Activated naive CD4-positive, alpha-beta T cell treated with anti-CD3 and anti-CD28 coated beads, Interleukin-2, amount 10 ng/mL, durations not matched to agents 7 days and 5 days (primary cell): Measurements from ENCODE around the gene DLEU7.
A peak's percentile ranks its signal among the peaks of the same experiment; 100 is the strongest.

Experiments
- CTCF ChIA-PET: fragments of 350-600 bp; sonication (Branson Sonifier 250); formaldehyde crosslinking; loops from one replicate; lab custom pipeline; 2021; ENCODE audit warnings: antibody characterized with exemption; lab: Charles Lee
- DNase-seq: peaks from one replicate; pipeline ENCODE4 v3.0.0-alpha.2; 2020
- H3K27ac Mint-ChIP-seq: one replicate; pipeline ENCODE4 v1.8.0; 2021; ENCODE audit warnings: mild to moderate bottlenecking, moderate library complexity, mixed read lengths
- H3K27me3 Mint-ChIP-seq: one replicate; pipeline ENCODE4 v1.8.0; 2021; ENCODE audit warnings: mild to moderate bottlenecking, mixed read lengths
- H3K36me3 Mint-ChIP-seq: one replicate; pipeline ENCODE4 v1.8.0; 2021; ENCODE audit warnings: mixed read lengths
- H3K4me1 Mint-ChIP-seq: one replicate; pipeline ENCODE4 v1.8.0; 2021; ENCODE audit warnings: mixed read lengths
- H3K4me3 Mint-ChIP-seq: one replicate; pipeline ENCODE4 v1.8.0; 2021; ENCODE audit warnings: mild to moderate bottlenecking, moderate library complexity, mixed read lengths
- H3K9me3 Mint-ChIP-seq: one replicate; pipeline ENCODE4 v1.8.0; 2021; ENCODE audit warnings: mixed read lengths

The DLEU7 gene

DNA sequence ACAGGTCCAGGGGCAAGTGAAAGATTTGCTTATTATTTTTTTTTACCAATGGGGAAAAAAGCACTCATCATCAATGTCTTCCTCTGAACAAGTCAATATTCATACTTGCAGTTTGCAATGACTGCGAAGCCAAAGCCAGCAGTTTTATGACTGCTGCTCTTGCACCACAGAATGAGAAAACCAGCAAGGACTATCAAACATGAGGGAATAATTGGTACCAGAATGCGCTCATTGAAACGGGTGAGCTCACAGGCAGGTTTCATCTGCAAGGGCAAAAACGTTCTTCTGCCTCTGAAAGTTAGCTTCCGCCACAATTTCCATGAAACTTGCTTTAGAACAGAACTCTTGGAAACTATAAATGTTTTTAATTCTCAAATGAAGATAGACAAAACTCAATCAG is 5.5 kb downstream of the DLEU7 start:
- H3K36me3 Mint-ChIP-seq, result no peaks in the 10 kb centered on the region
- CTCF ChIA-PET, result no interaction called here
- no peaks in the 10 kb centered on the region for H3K4me1 Mint-ChIP-seq
- no peak overlapping the region for H3K4me3 Mint-ChIP-seq
- H3K27ac Mint-ChIP-seq, result no peak overlapping the region
- peaks cover 18% of the 10 kb centered on the region for H3K27me3 Mint-ChIP-seq
- no peak for DNase-seq
- peaks cover 7% of the 10 kb centered on the region for H3K9me3 Mint-ChIP-seq

DNA sequence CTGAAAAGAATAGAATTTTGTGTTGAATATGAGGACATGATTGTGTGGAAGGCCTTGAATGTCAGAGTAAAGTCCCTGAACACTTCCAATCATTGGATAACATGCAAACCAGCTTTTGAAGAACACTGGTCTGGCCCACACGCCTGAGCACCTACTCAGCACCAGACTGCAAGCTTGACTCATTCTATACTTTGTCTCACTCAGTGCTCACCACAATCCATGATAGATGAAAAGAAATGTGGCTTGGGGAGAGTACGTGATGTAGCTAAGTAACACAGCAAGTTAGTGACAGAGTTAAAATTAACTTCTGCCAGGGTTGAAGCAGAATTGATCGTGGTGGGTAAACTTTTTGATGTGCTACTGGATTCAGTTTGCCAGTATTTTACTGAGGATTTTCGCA is 12.0 kb downstream of the DLEU7 start:
- CTCF ChIA-PET, result interaction anchor here (1.1 kb wide), 1 partner anchor 81 kb away, joined by 3 read pairs; no protein-coding TSS in a partner anchor
- Mint-ChIP-seq H3K27me3 (peaks cover 4% of the 10 kb centered on the region), H3K4me1 (peaks cover 3% of the 10 kb centered on the region), H3K4me3 (no peak overlapping the region), H3K27ac (no peak overlapping the region), H3K9me3 (peaks cover 8% of the 10 kb centered on the region), H3K36me3 (no peaks in the 10 kb centered on the region)
- no peak for DNase-seq

DNA sequence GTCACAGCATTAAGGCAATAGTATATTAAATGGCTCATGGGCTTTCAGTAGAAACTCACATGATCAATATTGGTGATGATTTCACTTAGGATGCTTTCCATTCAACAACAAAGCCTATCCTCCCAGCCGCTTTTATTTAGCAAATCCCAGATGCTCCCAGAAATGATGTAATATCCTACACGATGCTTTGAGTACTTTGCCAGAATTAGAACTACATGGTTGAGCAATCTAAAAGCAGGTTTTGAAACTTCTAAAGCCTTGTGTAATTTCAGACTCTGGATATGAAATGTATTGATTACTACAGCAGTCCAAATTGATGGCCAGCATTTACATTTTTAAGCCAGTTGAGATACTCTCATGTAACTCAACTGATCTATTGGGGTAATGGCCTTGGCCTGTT is 13.6 kb downstream of the DLEU7 start:
- Mint-ChIP-seq H3K27me3 (no peaks in the 10 kb centered on the region), H3K27ac (no peak overlapping the region), H3K4me3 (no peak overlapping the region), H3K4me1 (peaks cover 3% of the 10 kb centered on the region), H3K36me3 (no peaks in the 10 kb centered on the region), H3K9me3 (peaks cover 8% of the 10 kb centered on the region)
- CTCF ChIA-PET, result interaction anchor here (1.0 kb wide), 1 partner anchor 82 kb away, joined by 5 read pairs; no protein-coding TSS in a partner anchor
- no peak for DNase-seq

DNA sequence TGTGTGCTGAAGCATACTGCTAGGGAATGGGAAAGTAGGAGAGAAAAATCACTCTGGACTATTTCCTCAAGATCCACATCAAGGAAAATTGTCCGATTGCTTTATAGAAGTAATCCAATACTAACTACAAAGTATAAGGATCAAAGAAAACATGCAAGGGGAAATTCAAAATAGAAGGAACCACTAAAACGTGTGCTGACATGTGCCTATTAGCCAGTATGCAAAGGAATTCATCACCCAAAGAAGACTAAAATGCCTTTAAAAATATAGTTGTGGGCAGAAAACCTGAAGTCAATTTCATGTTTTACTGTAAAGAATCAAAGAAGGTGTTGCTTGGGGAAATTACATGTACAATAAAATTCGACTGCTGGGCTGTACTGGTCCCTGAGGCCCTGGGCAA is 14.3 kb downstream of the DLEU7 start:
- H3K27me3 Mint-ChIP-seq, result no peaks in the 10 kb centered on the region
- H3K9me3 Mint-ChIP-seq, result peaks cover 5% of the 10 kb centered on the region
- peaks cover 3% of the 10 kb centered on the region for H3K4me1 Mint-ChIP-seq
- H3K36me3 Mint-ChIP-seq, result no peaks in the 10 kb centered on the region
- no peak overlapping the region for H3K27ac Mint-ChIP-seq
- H3K4me3 Mint-ChIP-seq, result no peak overlapping the region
- CTCF ChIA-PET, result no interaction called here
- DNase-seq, result no peak

DNA sequence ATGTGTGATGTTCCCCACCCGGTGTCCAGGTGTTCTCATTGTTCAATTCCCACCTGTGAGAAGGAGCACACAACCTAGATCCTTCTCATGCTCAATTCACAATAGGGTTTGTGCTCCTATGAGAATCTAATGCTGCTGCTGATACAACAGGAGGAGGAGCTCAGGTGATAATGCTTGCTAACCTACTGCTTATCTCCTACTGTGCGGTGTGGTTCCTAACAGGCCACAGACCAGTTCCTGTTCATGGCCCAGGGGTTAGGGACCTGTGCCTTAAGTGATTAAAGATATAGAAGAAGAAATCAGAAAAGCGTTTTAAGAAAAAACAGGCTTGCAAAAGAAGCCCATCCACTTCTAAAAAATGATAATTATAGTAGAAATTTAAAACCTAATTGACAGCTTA is 17.5 kb downstream of the DLEU7 start:
- Mint-ChIP-seq H3K27ac (no peak overlapping the region), H3K4me1 (no peaks in the 10 kb centered on the region), H3K36me3 (no peaks in the 10 kb centered on the region), H3K4me3 (no peak overlapping the region), H3K27me3 (peaks cover 9% of the 10 kb centered on the region), H3K9me3 (no peaks in the 10 kb centered on the region)
- no peak for DNase-seq
- CTCF ChIA-PET, result interaction anchor here (1.2 kb wide), 1 partner anchor 404 kb away, joined by 3 read pairs; no protein-coding TSS in a partner anchor

DNA sequence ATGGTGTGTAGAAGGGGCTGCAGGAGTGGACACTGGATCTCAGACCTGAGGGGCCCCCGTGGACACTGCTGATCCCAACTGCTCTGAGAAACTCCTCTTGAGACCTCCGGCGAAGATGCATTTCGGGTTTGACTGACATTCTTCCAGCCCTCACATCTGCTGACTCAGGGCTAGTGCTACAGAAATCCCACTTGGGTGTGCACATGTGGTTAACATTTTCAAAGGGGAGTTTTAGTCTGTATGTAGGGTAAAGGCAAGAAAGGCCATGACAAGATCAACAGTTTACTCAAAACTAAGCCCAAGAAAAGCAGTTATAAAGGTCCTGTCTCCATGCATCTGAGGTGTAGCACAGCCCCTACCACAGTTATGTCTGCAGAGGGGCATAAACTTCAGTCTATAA is 31.2 kb downstream of the DLEU7 start:
- H3K36me3 Mint-ChIP-seq, result no peaks in the 10 kb centered on the region
- CTCF ChIA-PET, result interaction anchor here (1.2 to 1.6 kb wide), 2 partner anchors 99 to 257 kb away, joined by 3 to 6 read pairs; no protein-coding TSS in a partner anchor
- DNase-seq, result no peak
- no peak overlapping the region for H3K27ac Mint-ChIP-seq
- no peak overlapping the region for H3K4me3 Mint-ChIP-seq
- H3K4me1 Mint-ChIP-seq, result peaks cover 12% of the 10 kb centered on the region
- no peaks in the 10 kb centered on the region for H3K9me3 Mint-ChIP-seq
- peaks cover 10% of the 10 kb centered on the region for H3K27me3 Mint-ChIP-seq

DNA sequence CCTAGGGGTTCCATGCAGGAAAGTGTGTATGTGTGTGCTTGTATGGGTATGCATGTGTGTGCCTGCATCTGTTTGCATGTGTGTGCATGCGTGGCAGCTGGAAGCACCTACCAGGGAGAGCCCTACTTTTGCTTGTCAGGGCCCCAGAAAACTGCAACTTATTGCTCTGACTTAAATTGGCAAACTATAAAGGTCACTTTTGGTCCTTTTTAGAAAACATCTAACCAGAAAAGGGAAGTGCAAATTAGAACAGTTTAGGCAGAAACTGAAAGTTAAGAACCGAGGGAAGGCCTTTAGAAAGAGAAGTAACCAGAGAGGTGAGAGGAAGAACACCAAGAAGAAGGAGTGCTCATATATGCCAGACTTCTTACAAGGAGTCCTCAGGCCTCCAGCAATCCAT is 32.5 kb downstream of the DLEU7 start:
- no peak for DNase-seq
- H3K4me1 Mint-ChIP-seq, result peaks cover 12% of the 10 kb centered on the region
- H3K27me3 Mint-ChIP-seq, result peaks cover 6% of the 10 kb centered on the region
- H3K27ac Mint-ChIP-seq, result no peak overlapping the region
- H3K9me3 Mint-ChIP-seq, result no peaks in the 10 kb centered on the region
- H3K4me3 Mint-ChIP-seq, result no peak overlapping the region
- CTCF ChIA-PET, result interaction anchor here (1.0 to 1.9 kb wide), 3 partner anchors 10 to 259 kb away, joined by 3 to 7 read pairs (median 3); no protein-coding TSS in a partner anchor
- no peaks in the 10 kb centered on the region for H3K36me3 Mint-ChIP-seq

DNA sequence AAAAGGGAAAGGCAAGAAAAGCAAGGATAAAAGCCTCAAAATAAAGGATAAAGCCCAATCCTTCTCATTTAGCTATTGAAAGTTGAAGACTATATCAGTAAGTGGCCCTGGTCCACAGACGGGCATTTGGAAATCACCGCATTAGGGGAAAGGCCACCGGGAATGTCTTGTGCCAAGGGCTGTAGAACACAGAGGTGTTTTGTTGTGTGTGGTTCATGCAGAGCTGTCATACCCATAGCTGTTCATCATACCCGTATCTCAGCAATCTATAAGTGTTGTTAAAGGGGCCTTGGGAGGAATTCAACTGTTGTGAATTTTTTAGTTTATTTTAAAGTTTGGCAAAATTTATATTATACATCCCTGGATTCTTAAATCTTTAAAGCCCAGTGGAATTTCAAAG is 33.0 kb downstream of the DLEU7 start:
- H3K27ac Mint-ChIP-seq, result no peak overlapping the region
- peaks cover 8% of the 10 kb centered on the region for H3K27me3 Mint-ChIP-seq
- no peaks in the 10 kb centered on the region for H3K36me3 Mint-ChIP-seq
- no peak for DNase-seq
- CTCF ChIA-PET, result interaction anchor here (0.7 to 1.9 kb wide), 4 partner anchors 10 to 259 kb away, joined by 3 to 7 read pairs (median 3); no protein-coding TSS in a partner anchor
- H3K4me3 Mint-ChIP-seq, result no peak overlapping the region
- H3K9me3 Mint-ChIP-seq, result no peaks in the 10 kb centered on the region
- H3K4me1 Mint-ChIP-seq, result peaks cover 12% of the 10 kb centered on the region

DNA sequence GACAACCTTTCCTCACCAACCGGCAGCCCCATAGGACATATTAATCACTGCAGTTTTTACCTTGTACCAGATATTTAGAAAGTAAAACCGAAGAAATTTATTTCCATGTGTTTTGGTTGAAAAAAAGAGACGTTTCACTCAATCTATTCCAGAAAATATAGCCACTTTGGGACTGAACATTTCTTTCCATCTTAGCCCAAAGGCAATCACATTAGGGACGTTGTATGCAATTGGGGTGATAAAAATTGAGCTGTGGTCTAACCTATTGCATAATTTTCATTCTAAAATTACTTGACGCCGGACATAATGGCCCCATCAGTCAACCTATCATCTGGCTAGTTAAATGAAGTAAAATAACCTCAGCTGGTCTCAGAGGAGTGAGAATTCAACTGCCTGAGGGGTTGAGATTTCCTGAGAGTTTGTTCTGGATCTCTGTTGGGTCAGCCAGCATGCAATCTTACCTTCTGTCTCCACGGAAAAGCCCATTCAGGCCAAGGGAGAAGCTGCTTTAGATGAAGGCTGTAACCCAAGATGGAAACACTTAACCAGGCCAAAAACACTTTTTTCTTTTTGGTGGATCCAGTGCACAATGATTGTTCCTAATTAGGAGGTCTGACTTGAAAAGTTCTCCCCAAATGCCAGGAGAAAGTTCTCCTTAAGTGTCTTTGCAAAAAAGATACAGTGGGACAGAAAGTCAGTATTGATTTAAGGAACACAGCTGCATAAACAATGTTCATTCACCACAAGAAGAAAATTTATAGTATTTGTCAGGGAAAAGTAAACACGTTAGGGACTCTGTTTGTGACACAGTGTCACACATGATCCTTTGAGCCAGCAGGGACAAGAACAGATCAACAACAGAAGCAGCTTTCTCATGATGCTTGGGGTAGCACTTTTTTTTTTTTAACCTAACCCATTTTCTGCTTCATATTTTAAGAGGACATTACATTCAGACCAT is 34.1 kb downstream of the DLEU7 start:
- no peak overlapping the region for H3K27ac Mint-ChIP-seq
- peaks cover 12% of the 10 kb centered on the region for H3K4me1 Mint-ChIP-seq
- H3K27me3 Mint-ChIP-seq, result peaks cover 9% of the 10 kb centered on the region
- DNase-seq, result no peak
- H3K9me3 Mint-ChIP-seq, result no peaks in the 10 kb centered on the region
- CTCF ChIA-PET, result interaction anchor here (0.6 to 1.9 kb wide), 7 partner anchors 9 to 1698 kb away, joined by 3 to 7 read pairs (median 3); no protein-coding TSS in a partner anchor
- no peaks in the 10 kb centered on the region for H3K36me3 Mint-ChIP-seq
- H3K4me3 Mint-ChIP-seq, result no peak overlapping the region

DNA sequence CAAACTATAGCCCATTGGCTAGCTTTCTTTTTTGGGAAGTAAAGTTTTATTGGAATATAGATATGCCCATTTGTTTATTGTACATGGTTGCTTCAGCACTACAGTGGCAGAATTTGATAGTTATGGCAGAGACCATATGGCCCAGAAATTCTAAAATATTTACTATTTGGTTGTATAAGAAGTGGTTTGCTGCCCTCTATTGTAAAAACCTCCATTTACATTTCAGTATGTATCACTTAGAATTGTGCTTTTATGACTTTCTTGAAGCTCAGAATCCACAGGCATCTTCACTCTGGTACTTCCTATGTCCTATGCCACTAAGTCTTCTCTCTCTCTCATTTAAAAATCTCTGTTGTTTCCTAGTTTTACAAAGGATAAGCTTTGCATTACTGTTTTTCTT is 37.7 kb downstream of the DLEU7 start:
- Mint-ChIP-seq H3K36me3 (no peaks in the 10 kb centered on the region), H3K9me3 (no peaks in the 10 kb centered on the region), H3K4me3 (no peak overlapping the region), H3K27ac (no peak overlapping the region), H3K27me3 (peaks cover 14% of the 10 kb centered on the region), H3K4me1 (peaks cover 11% of the 10 kb centered on the region)
- DNase-seq, result no peak
- CTCF ChIA-PET, result interaction anchor here (1.0 to 3.4 kb wide), 5 partner anchors 86 to 263 kb away, joined by 3 to 22 read pairs (median 6); no protein-coding TSS in a partner anchor

DNA sequence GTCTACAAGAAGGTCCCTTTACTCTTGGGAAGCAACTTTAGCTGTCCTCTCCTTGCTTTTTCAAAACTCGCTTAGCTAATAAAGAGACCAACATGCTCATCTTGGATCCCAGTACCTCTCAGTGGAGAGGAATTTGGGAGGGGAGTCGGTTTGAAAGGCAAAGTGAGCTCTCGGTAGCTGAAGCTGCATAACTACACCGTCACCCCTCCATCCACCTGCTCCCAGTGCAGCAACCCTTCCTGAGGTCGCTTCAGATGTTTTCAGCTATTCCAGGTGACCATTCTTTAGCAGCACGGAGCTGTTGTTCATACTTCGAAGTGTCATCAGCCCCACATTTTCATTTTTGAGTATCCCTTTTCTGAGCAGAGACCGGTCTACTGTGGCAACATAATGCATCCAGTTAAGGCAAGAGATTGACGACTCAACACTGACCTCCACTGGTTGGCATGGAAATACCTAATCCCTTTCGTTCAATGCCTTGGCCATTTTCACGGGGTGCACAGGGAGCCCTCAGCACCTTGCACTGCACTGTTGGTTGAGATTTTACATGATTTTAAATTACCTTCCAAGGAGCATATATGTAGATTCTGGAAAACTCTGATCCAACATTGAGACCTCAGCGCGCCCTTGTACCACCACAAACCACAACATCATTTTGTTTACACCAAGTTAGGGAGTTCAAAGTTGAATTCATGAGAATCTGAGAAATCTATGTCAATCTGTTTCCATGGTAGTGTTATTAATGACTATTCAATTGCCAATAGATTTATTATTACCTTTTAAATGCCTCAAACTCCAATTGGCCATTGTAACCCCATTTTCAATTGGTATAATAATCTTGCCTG is 42.2 kb downstream of the DLEU7 start:
- DNase-seq, result peak; percentile 80
- Mint-ChIP-seq H3K27me3 (peaks cover 16% of the 10 kb centered on the region), H3K4me1 (peaks cover 12% of the 10 kb centered on the region), H3K36me3 (no peaks in the 10 kb centered on the region), H3K27ac (no peak overlapping the region), H3K9me3 (no peaks in the 10 kb centered on the region), H3K4me3 (no peak overlapping the region)
- CTCF ChIA-PET, result interaction anchor here (0.7 to 2.2 kb wide), 24 partner anchors 8 to 825 kb away, joined by 3 to 24 read pairs (median 3); partner anchors contain the start of gene RNASEH2B

DNA sequence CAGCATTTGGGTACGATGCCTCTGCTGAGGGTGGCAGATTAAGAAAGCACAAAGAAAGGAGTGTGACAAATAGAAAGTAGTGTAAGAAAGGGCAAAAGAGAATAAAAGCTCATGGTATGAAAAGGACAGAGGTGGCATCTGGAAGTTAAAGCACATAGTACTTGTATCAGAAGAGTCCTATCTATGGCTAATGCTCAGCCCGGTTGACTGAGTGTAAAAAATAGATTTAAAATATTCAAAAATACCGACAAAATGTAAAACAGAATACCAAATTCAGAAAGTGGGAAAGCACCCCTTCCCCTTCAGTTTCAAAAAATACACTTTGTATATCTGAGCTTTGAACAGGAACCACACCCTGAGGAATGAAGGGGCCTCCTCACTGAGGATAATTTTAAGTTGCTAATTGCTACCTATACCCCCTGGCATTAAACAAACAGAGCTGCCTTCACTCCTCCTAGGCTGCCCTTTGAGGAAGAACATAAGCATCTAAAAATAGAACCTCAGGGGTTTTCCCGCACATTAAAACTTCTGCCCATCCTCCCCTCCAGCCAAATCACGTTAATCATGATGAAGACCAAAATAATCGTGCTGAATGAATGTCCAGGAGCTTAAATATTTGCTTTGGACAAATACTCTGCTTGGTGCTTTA is 43.3 kb downstream of the DLEU7 start:
- H3K9me3 Mint-ChIP-seq, result no peaks in the 10 kb centered on the region
- DNase-seq, result no peak
- H3K36me3 Mint-ChIP-seq, result no peaks in the 10 kb centered on the region
- H3K27me3 Mint-ChIP-seq, result peaks cover 12% of the 10 kb centered on the region
- H3K4me3 Mint-ChIP-seq, result no peak overlapping the region
- peaks cover 12% of the 10 kb centered on the region for H3K4me1 Mint-ChIP-seq
- H3K27ac Mint-ChIP-seq, result no peak overlapping the region
- CTCF ChIA-PET, result interaction anchor here (0.8 to 2.2 kb wide), 23 partner anchors 8 to 824 kb away, joined by 3 to 24 read pairs (median 3); no protein-coding TSS in a partner anchor

DNA sequence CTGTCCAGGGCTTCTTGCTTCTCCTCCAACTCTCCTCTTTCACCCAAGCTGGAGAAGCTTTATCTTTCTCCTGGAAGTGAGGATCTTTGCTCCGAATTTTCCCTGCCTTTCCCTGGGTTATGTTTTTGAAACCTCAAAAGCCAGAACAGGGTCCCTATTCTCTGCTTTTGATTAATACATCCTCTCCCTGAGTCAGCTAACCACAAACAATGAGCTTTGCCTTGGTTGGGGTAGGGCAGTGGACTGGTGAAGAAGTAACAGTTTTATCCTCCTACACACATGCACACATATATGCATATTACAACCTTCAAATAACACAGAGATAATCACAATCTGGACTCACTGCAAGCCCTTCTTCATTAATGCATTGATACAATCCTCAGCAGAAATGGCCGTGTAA is 44.6 kb downstream of the DLEU7 start:
- peaks cover 12% of the 10 kb centered on the region for H3K27me3 Mint-ChIP-seq
- no peak for DNase-seq
- no peak overlapping the region for H3K27ac Mint-ChIP-seq
- H3K36me3 Mint-ChIP-seq, result no peaks in the 10 kb centered on the region
- H3K4me1 Mint-ChIP-seq, result peaks cover 12% of the 10 kb centered on the region
- no peaks in the 10 kb centered on the region for H3K9me3 Mint-ChIP-seq
- CTCF ChIA-PET, result interaction anchor here (0.6 kb wide), 1 partner anchor 229 kb away, joined by 4 read pairs; no protein-coding TSS in a partner anchor
- no peak overlapping the region for H3K4me3 Mint-ChIP-seq
